Cardiac muscle cell (in vitro differentiated cells and primary cell): Measurements from ENCODE around the gene MATN4. TPM values are rescaled to one million over a fixed set of nuclear protein-coding genes. Genes with fewer than 3 reads are reported as not detected.
A peak's percentile ranks its signal among the peaks of the same experiment; 100 is the strongest.

Experiments
- DNase-seq, 2 donors: peaks; one replicate each; pipeline versions ENCODE4 v3.0.0 to v3.0.0-alpha.2; 2010 to 2017; ENCODE audit warnings: low read depth in 1 of 2, low spot score in 1 of 2
- H3K27ac ChIP-seq: fragments of 200-600 bp; sonication (generic); 2 replicates; pipeline ENCODE4 v1.5.1; 2016
- H3K27me3 ChIP-seq: fragments of 200-600 bp; sonication (generic); 2 replicates; pipeline ENCODE4 v1.6.0; 2016; ENCODE audit warnings: control low read depth
- H3K36me3 ChIP-seq: fragments of 200-600 bp; sonication (generic); 2 replicates; pipeline ENCODE4 v1.5.1; 2016; ENCODE audit warnings: control low read depth
- H3K4me1 ChIP-seq: fragments of 200-600 bp; sonication (generic); 2 replicates; pipeline ENCODE4 v1.8.1; 2017; ENCODE audit warnings: low read depth, mild to moderate bottlenecking, mixed run types
- H3K4me3 ChIP-seq: fragments of 200-600 bp; sonication (generic); 2 replicates; pipeline ENCODE4 v1.5.1; 2016; ENCODE audit warnings: mild to moderate bottlenecking
- H3K9me3 ChIP-seq: fragments of 200-600 bp; sonication (generic); 2 replicates; pipeline ENCODE4 v1.5.1; 2017; ENCODE audit warnings: low read depth, mild to moderate bottlenecking, control low read depth
- polyA plus RNA-seq: library from polyadenylated mRNA; unstranded; fragments of >200 nt; fragmentation: Nextera tagmentation; extraction: Ambion mirVana; gene quantifications from 2 replicates; pipeline ENCODE4 v1.2.1, GENCODE V29; 2016
- total RNA-seq: library from RNA; depleted of rRNA; stranded (reverse); fragments of >200 nt; gene quantifications from 2 replicates; pipeline ENCODE4 v1.2.3, GENCODE V29; 2016
- TF ChIP-seq, protein P1 (sequence below): IDR thresholded peaks from 2 replicates; pipeline ENCODE4 v1.5.1; 2012; ENCODE audit warnings: low read depth, mild to moderate bottlenecking, low read length

MATN4 gene
- total and polyA plus RNA-seq, 2 experiments from 2014 or later = not detected

- Histone ChIP-seq H3K9me3 (no peaks in the 10 kb centered on the region), H3K4me1 (no peaks in the 10 kb centered on the region), H3K27ac (no peak overlapping the region), H3K4me3 (no peak overlapping the region), H3K36me3 (no peaks in the 10 kb centered on the region), H3K27me3 (no peaks in the 10 kb centered on the region)
- TF ChIP-seq, protein P1, sequence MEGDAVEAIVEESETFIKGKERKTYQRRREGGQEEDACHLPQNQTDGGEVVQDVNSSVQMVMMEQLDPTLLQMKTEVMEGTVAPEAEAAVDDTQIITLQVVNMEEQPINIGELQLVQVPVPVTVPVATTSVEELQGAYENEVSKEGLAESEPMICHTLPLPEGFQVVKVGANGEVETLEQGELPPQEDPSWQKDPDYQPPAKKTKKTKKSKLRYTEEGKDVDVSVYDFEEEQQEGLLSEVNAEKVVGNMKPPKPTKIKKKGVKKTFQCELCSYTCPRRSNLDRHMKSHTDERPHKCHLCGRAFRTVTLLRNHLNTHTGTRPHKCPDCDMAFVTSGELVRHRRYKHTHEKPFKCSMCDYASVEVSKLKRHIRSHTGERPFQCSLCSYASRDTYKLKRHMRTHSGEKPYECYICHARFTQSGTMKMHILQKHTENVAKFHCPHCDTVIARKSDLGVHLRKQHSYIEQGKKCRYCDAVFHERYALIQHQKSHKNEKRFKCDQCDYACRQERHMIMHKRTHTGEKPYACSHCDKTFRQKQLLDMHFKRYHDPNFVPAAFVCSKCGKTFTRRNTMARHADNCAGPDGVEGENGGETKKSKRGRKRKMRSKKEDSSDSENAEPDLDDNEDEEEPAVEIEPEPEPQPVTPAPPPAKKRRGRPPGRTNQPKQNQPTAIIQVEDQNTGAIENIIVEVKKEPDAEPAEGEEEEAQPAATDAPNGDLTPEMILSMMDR = no peak
- peak in 1 of 2 donors; percentile 35 for DNase-seq
Observed at GRCh38 chr20:45268531-45268930, 39.6 kb downstream of the MATN4 start.

DNA sequence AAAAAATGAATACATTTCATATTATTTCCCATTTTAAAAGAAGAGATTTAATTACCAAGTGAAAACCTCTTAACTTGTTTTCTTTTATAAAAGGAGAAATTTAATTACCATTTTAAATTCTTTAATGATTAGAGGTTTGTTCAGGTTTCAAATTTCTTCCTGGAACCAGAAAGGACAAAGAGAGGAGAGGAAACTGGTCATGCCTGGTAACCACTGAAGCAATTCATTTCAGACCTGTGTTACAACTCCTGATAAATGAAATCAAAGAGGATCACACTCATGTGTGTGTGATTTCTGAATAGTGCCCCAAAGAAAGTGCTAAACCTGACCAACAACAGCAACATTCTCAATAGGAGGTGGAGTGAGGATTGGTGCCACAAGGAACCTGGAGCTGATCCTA, 41.1 kb downstream of the MATN4 start:
- Histone ChIP-seq H3K4me1 (no peaks in the 10 kb centered on the region), H3K36me3 (no peaks in the 10 kb centered on the region), H3K27me3 (no peaks in the 10 kb centered on the region), H3K27ac (no peak overlapping the region), H3K9me3 (no peaks in the 10 kb centered on the region), H3K4me3 (no peak overlapping the region)
- TF ChIP-seq, protein P1 = no peak
- DNase-seq = no peak

GRCh38 chr20:45263556-45264266, 44.4 kb downstream of the MATN4 start:
- Histone ChIP-seq H3K36me3 (no peaks in the 10 kb centered on the region), H3K27ac (no peak overlapping the region), H3K9me3 (no peaks in the 10 kb centered on the region), H3K4me3 (no peak overlapping the region), H3K4me1 (no peaks in the 10 kb centered on the region), H3K27me3 (no peaks in the 10 kb centered on the region)
- TF ChIP-seq, protein P1 = no peak
- no peak for DNase-seq

DNA sequence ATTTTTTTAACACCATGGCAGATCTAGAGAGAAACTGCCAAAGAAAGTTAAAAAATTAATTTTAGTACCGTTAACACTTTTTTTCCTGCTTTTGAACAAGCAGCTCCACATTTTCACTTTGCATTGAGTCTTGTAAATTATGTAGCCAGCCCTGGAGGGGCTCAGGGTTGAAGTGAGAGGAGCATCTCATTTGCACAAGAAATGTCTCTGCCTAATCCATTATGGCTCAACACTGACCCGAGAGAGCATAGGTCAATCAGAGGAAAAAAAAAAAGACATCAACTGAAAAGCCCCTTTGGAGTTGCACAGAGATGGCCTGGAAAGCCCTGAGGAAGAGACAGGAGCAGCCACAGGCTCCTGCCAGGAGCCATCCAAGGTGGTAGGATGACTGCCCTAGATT, 49.4 kb downstream of the MATN4 start:
- no peaks in the 10 kb centered on the region for H3K36me3 ChIP-seq
- no peaks in the 10 kb centered on the region for H3K9me3 ChIP-seq
- no peak overlapping the region for H3K4me3 ChIP-seq
- H3K27ac ChIP-seq = no peak overlapping the region
- DNase-seq = no peak
- TF ChIP-seq, protein P1 = no peak
- no peaks in the 10 kb centered on the region for H3K4me1 ChIP-seq
- H3K27me3 ChIP-seq = no peaks in the 10 kb centered on the region

DNA sequence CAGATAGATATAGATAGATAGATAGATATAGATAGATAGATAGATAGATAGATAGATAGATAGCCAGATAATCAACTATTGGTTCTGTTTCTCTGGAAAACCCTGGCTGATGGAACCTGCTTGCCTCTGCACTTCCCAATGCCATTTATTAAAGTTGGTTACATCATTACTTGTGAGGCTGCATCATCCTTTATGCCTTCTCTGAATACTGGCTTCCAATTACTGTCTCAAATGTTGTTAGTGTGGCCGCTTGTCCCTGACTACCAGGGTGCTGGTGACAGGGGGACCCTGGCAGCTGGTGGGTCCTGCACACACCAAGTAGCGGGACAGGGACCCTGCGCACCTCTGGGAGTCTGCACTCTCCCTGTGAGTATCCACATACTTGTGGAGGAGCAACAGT, 49.8 kb downstream of the MATN4 start:
- no peak for DNase-seq
- TF ChIP-seq, protein P1 = no peak
- Histone ChIP-seq H3K9me3 (no peaks in the 10 kb centered on the region), H3K36me3 (no peaks in the 10 kb centered on the region), H3K4me3 (no peak overlapping the region), H3K4me1 (no peaks in the 10 kb centered on the region), H3K27ac (no peak overlapping the region), H3K27me3 (no peaks in the 10 kb centered on the region)
